ENCODE data around the gene ZFP14. TPM values are rescaled to one million over a fixed set of nuclear protein-coding genes. Genes with fewer than 3 reads are reported as not detected.
A peak's percentile ranks its signal among the peaks of the same experiment; 100 is the strongest.
"Not testable (repeated sequence)": the region's sequence is repeated elsewhere in the genome, so short reads cannot be mapped to it uniquely, and the experiment has no call there.

ZFP14 gene
- total RNA-seq, 1 donor, result 4.4 TPM

GRCh38 chr19:36377541-36378178, 1.3 kb downstream of the ZFP14 start:
- peaks cover 1% of the 10 kb centered on the region for H3K9me3 ChIP-seq (ENCODE audit: low read depth, low read length)
- no peak overlapping the region for H3K4me3 ChIP-seq (ENCODE audit: low read length)
- H3K4me1 ChIP-seq (ENCODE audit: insufficient read depth, low read length), result peaks cover 17% of the 10 kb centered on the region
- no peaks in the 10 kb centered on the region for H3K27me3 ChIP-seq (ENCODE audit: insufficient read depth, low read length)

- Histone ChIP-seq H3K9me3 (ENCODE audit: low read depth, low read length) (peaks cover 13% of the 10 kb centered on the region), H3K27me3 (ENCODE audit: insufficient read depth, low read length) (no peaks in the 10 kb centered on the region), H3K4me1 (ENCODE audit: insufficient read depth, low read length) (peaks cover 12% of the 10 kb centered on the region), H3K4me3 (ENCODE audit: low read length) (no peak overlapping the region)
Measured at GRCh38 chr19:36373638-36374156, 5.3 kb downstream of the ZFP14 start.

- Histone ChIP-seq H3K4me3 (ENCODE audit: low read length) (no peak overlapping the region), H3K9me3 (ENCODE audit: low read depth, low read length) (peaks cover 13% of the 10 kb centered on the region), H3K4me1 (ENCODE audit: insufficient read depth, low read length) (no peaks in the 10 kb centered on the region), H3K27me3 (ENCODE audit: insufficient read depth, low read length) (no peaks in the 10 kb centered on the region)
Measured at GRCh38 chr19:36371886-36372285, 7.1 kb downstream of the ZFP14 start.

GRCh38 chr19:36363845-36364244, 15.2 kb downstream of the ZFP14 start:
- Histone ChIP-seq H3K27me3 (ENCODE audit: insufficient read depth, low read length) (no peaks in the 10 kb centered on the region), H3K4me3 (ENCODE audit: low read length) (no peak overlapping the region), H3K9me3 (ENCODE audit: low read depth, low read length) (peaks cover 16% of the 10 kb centered on the region), H3K4me1 (ENCODE audit: insufficient read depth, low read length) (no peaks in the 10 kb centered on the region)

GRCh38 chr19:36340786-36341372, 38.1 kb downstream of the ZFP14 start:
- Histone ChIP-seq H3K4me1 (ENCODE audit: insufficient read depth, low read length) (no peaks in the 10 kb centered on the region), H3K4me3 (ENCODE audit: low read length) (no peak overlapping the region), H3K27me3 (ENCODE audit: insufficient read depth, low read length) (no peaks in the 10 kb centered on the region), H3K9me3 (ENCODE audit: low read depth, low read length) (peaks cover 82% of the 10 kb centered on the region)

- Histone ChIP-seq H3K4me3 (ENCODE audit: low read length) (peak overlapping the region; percentile 46), H3K27me3 (ENCODE audit: insufficient read depth, low read length) (no peaks in the 10 kb centered on the region), H3K9me3 (ENCODE audit: low read depth, low read length) (peaks cover 4% of the 10 kb centered on the region), H3K4me1 (ENCODE audit: insufficient read depth, low read length) (peaks cover 5% of the 10 kb centered on the region)
Measured at GRCh38 chr19:36331353-36332228, 47.4 kb downstream of the ZFP14 start.

GRCh38 chr19:36330216-36330615, 48.8 kb downstream of the ZFP14 start:
- no peaks in the 10 kb centered on the region for H3K9me3 ChIP-seq (ENCODE audit: low read depth, low read length)
- H3K4me3 ChIP-seq (ENCODE audit: low read length), result no peak overlapping the region
- H3K27me3 ChIP-seq (ENCODE audit: insufficient read depth, low read length), result no peaks in the 10 kb centered on the region
- peaks cover 5% of the 10 kb centered on the region for H3K4me1 ChIP-seq (ENCODE audit: insufficient read depth, low read length)

- not testable (repeated sequence) for H3K4me1 ChIP-seq (ENCODE audit: insufficient read depth, low read length); H3K4me3 ChIP-seq (ENCODE audit: low read length); H3K27me3 ChIP-seq (ENCODE audit: insufficient read depth, low read length); H3K9me3 ChIP-seq (ENCODE audit: low read depth, low read length)
Measured at GRCh38 chr19:36329534-36329933, 49.5 kb downstream of the ZFP14 start.

- not testable (repeated sequence) for H3K27me3 ChIP-seq (ENCODE audit: insufficient read depth, low read length); H3K9me3 ChIP-seq (ENCODE audit: low read depth, low read length); H3K4me3 ChIP-seq (ENCODE audit: low read length); H3K4me1 ChIP-seq (ENCODE audit: insufficient read depth, low read length)
Measured at GRCh38 chr19:36326649-36327048, 52.4 kb downstream of the ZFP14 start.

- not testable (repeated sequence) for H3K9me3 ChIP-seq (ENCODE audit: low read depth, low read length); H3K4me1 ChIP-seq (ENCODE audit: insufficient read depth, low read length); H3K27me3 ChIP-seq (ENCODE audit: insufficient read depth, low read length); H3K4me3 ChIP-seq (ENCODE audit: low read length)
Measured at GRCh38 chr19:36315164-36315563, 63.8 kb downstream of the ZFP14 start.

GRCh38 chr19:36314053-36314452, 64.9 kb downstream of the ZFP14 start:
- H3K9me3 ChIP-seq (ENCODE audit: low read depth, low read length); H3K27me3 ChIP-seq (ENCODE audit: insufficient read depth, low read length); H3K4me1 ChIP-seq (ENCODE audit: insufficient read depth, low read length); H3K4me3 ChIP-seq (ENCODE audit: low read length): not testable (repeated sequence)

- not testable (repeated sequence) for H3K4me3 ChIP-seq (ENCODE audit: low read length); H3K4me1 ChIP-seq (ENCODE audit: insufficient read depth, low read length); H3K27me3 ChIP-seq (ENCODE audit: insufficient read depth, low read length); H3K9me3 ChIP-seq (ENCODE audit: low read depth, low read length)
Measured at GRCh38 chr19:36311098-36311760, 67.8 kb downstream of the ZFP14 start.

- not testable (repeated sequence) for H3K4me3 ChIP-seq (ENCODE audit: low read length); H3K27me3 ChIP-seq (ENCODE audit: insufficient read depth, low read length); H3K9me3 ChIP-seq (ENCODE audit: low read depth, low read length); H3K4me1 ChIP-seq (ENCODE audit: insufficient read depth, low read length)
Measured at GRCh38 chr19:36310416-36310990, 68.5 kb downstream of the ZFP14 start.

- not testable (repeated sequence) for H3K4me1 ChIP-seq (ENCODE audit: insufficient read depth, low read length); H3K4me3 ChIP-seq (ENCODE audit: low read length); H3K9me3 ChIP-seq (ENCODE audit: low read depth, low read length); H3K27me3 ChIP-seq (ENCODE audit: insufficient read depth, low read length)
Measured at GRCh38 chr19:36309759-36310158, 69.2 kb downstream of the ZFP14 start.

- not testable (repeated sequence) for H3K9me3 ChIP-seq (ENCODE audit: low read depth, low read length)
Measured at GRCh38 chr19:36309309-36309708, 69.7 kb downstream of the ZFP14 start.

More at GRCh38 chr19:36309309-36309708, 69.7 kb downstream of the ZFP14 start:
- not testable (repeated sequence) for H3K27me3 ChIP-seq (ENCODE audit: insufficient read depth, low read length); H3K4me3 ChIP-seq (ENCODE audit: low read length); H3K4me1 ChIP-seq (ENCODE audit: insufficient read depth, low read length)

Measured in mononuclear cell (primary cell).